Upper lobe of left lung (tissue), 6 donors: ENCODE data around the gene GRID1. TPM values are rescaled to one million over a fixed set of nuclear protein-coding genes. Genes with fewer than 3 reads are reported as not detected.

Experiments used
- ATAC-seq, 2 donors: fragments of 200-7000 bp; cut with Tn5 transposase; one replicate each; pipeline ENCODE4 v1.9.1; 2022; ENCODE audit warnings: mild to moderate bottlenecking in 2 of 2, moderate library complexity in 2 of 2; ENCODE audit not compliant: low FRiP score in 2 of 2
- DNase-seq, 2 donors: peaks; one replicate each; pipeline ENCODE4 v3.0.0-alpha.2; 2019 to 2020
- H3K27ac ChIP-seq, 4 donors: fragments of 200-600 bp; sonication (generic); one replicate each; pipeline ENCODE4 v1.5.1; 2016 to 2019
- H3K27me3 ChIP-seq, 4 donors: fragments of 200-600 bp; sonication (generic); one replicate each; pipeline ENCODE4 v1.5.1; 2017 to 2019
- H3K36me3 ChIP-seq, 4 donors: fragments of 200-600 bp; sonication (generic); one replicate each; pipeline ENCODE4 v1.5.1; 2016 to 2019
- H3K4me1 ChIP-seq, 4 donors: fragments of 200-600 bp; sonication (generic); one replicate each; pipeline ENCODE4 v1.5.1; 2018 to 2019
- H3K4me3 ChIP-seq, 4 donors: fragments of 200-600 bp; sonication (generic); one replicate each; pipeline ENCODE4 v1.5.1; 2017 to 2019; ENCODE audit warnings: mild to moderate bottlenecking in 2 of 4, moderate library complexity in 1 of 4
- H3K9me3 ChIP-seq, 4 donors: fragments of 200-600 bp; sonication (generic); one replicate each; pipeline ENCODE4 v1.5.1; 2018 to 2019
- EP300 ChIP-seq, 4 donors: sonication (generic); formaldehyde crosslinking; IDR thresholded peaks; one replicate each; pipeline ENCODE4 v1.5.1; 2017; ENCODE audit warnings: antibody characterized with exemption in 4 of 4, control low read depth in 2 of 4
- POLR2A ChIP-seq, 4 donors: fragments of 450-650 bp; IDR thresholded peaks; one replicate each; pipeline ENCODE4 v1.5.1; 2016 to 2017; ENCODE audit warnings: antibody characterized with exemption in 4 of 4, mild to moderate bottlenecking in 2 of 4
- POLR2AphosphoS5 ChIP-seq, 2 donors: sonication (generic); formaldehyde crosslinking; IDR thresholded peaks; one replicate each; pipeline ENCODE4 v1.5.1; 2017; ENCODE audit warnings: antibody characterized with exemption in 2 of 2
- WGBS, 2 donors: methylation state at CpG; one replicate each; pipeline ENCODE4 v1.1.5; 2017 to 2018; 5-methylcytosine and 5-hydroxymethylcytosine counted together
- total RNA-seq, 6 donors: library from RNA; depleted of rRNA in 4 of 6; stranded (reverse); fragments of >200 nt in 4 of 6; gene quantifications; one replicate each; pipeline versions ENCODE4 v1.1.0 to v1.2.1, GENCODE V29; 2016 to 2021
- TF ChIP-seq, protein P1 (sequence below), 6 experiments: fragments of 450-650 bp in 4 of 6; fragments of 200-600 bp in 2 of 6; sonication (generic) in 2 of 6; IDR thresholded peaks; one replicate each; pipeline ENCODE4 v1.5.1; 2016 to 2019; ENCODE audit warnings: antibody characterized with exemption in 6 of 6
- donor health status: DM: no; HTN: no; CAD: no; lungs with moderate emphysema.
- donor health status: DM: no; HTN: yes; CAD: no; lungs with severe emphysema.

Gene GRID1
- total RNA-seq, 6 donors from 2014 or later: 1.5 to 5.2 (median 3.2) TPM

DNA sequence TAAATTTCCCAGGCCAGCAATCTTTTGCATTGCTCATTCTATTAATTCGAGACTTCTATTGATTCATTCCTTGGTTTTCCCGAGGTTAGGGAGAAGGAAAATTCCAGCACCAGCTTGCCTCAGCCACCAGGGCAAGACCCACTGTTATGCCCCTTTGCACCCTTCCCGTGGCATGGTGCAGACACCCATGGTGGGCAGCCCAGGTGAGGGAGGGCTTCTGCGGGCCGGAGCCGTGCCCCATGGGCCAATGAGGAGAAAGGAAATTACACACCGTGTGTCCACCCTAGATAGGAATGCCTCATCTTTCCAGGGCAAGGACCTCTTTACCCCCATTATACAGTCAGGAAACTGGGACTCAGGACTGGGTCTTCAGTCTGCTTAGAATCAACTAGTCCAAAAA, 4.5 kb upstream of the GRID1 start:
- no peaks in the 10 kb centered on the region for H3K9me3 ChIP-seq
- WGBS, 2 donors: 81 to 82% methylated on average over 7 of the region's 7 CpGs

DNA sequence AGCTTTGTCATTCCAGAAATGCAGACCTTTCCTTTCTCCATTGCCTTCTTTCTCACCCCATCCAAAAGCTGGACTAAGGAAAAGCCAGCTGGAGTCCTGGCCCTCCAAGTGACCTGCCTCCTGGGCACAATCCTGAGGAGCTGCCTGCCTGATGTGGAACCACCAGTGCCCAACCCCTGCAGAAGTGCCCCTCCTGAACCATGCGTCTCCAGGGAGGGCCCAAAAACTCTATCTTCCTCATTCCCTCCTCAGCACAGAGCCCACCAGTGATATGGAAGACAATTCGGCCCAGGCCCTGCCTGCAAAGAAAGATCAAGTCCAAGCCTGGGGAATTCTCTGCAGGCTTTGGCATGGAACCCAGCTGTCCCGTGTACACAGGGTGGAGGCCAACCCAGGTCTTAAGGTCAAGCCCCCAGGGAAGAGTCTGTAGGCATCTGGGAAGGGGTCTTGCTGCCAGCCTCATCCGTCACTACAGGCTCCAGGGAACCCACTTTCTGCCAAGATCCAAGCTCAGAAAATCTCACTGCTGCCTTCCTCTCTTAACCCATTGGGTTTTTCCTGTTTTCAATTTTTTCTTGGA, 3.5 kb upstream of the GRID1 start:
- H3K27ac ChIP-seq: no peak overlapping the region
- no peaks in the 10 kb centered on the region for H3K36me3 ChIP-seq
- H3K9me3 ChIP-seq: no peaks in the 10 kb centered on the region
- 77 to 100% methylated on average over 2 to 3 of the region's 4 CpGs for WGBS, 2 donors
- H3K27me3 ChIP-seq: peaks cover 2 to 30% (median 18%) of the 10 kb centered on the region in 4 donors
- no peak overlapping the region for H3K4me3 ChIP-seq
- H3K4me1 ChIP-seq: peaks cover 21 to 26% (median 23%) of the 10 kb centered on the region in 4 donors
- ATAC-seq (no peak), DNase-seq (peak in 1 of 2 donors; percentile 8)
- TF ChIP-seq POLR2AphosphoS5 (IDR thresholded peaks at IDR 0.05) (no peak), POLR2A (IDR thresholded peaks at IDR 0.05) (no peak), EP300 (IDR thresholded peaks at IDR 0.05) (no peak)
- TF ChIP-seq, protein P1, sequence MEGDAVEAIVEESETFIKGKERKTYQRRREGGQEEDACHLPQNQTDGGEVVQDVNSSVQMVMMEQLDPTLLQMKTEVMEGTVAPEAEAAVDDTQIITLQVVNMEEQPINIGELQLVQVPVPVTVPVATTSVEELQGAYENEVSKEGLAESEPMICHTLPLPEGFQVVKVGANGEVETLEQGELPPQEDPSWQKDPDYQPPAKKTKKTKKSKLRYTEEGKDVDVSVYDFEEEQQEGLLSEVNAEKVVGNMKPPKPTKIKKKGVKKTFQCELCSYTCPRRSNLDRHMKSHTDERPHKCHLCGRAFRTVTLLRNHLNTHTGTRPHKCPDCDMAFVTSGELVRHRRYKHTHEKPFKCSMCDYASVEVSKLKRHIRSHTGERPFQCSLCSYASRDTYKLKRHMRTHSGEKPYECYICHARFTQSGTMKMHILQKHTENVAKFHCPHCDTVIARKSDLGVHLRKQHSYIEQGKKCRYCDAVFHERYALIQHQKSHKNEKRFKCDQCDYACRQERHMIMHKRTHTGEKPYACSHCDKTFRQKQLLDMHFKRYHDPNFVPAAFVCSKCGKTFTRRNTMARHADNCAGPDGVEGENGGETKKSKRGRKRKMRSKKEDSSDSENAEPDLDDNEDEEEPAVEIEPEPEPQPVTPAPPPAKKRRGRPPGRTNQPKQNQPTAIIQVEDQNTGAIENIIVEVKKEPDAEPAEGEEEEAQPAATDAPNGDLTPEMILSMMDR (IDR thresholded peaks at IDR 0.05): no peak

More for the DNA sequence above, 4.5 kb upstream of the GRID1 start:
- no peak overlapping the region for H3K4me3 ChIP-seq
- peaks cover 2 to 19% (median 10%) of the 10 kb centered on the region in 4 donors for H3K27me3 ChIP-seq
- ATAC-seq (no peak), DNase-seq (no peak)
- no peak for TF ChIP-seq POLR2A (IDR thresholded peaks at IDR 0.05)
- TF ChIP-seq EP300 (IDR thresholded peaks at IDR 0.05): no peak
- no peak for TF ChIP-seq POLR2AphosphoS5 (IDR thresholded peaks at IDR 0.05)
- TF ChIP-seq, protein P1 (IDR thresholded peaks at IDR 0.05): no peak
- no peak overlapping the region for H3K27ac ChIP-seq
- peaks cover 11 to 16% (median 13%) of the 10 kb centered on the region in 4 donors for H3K4me1 ChIP-seq
- no peaks in the 10 kb centered on the region for H3K36me3 ChIP-seq

DNA sequence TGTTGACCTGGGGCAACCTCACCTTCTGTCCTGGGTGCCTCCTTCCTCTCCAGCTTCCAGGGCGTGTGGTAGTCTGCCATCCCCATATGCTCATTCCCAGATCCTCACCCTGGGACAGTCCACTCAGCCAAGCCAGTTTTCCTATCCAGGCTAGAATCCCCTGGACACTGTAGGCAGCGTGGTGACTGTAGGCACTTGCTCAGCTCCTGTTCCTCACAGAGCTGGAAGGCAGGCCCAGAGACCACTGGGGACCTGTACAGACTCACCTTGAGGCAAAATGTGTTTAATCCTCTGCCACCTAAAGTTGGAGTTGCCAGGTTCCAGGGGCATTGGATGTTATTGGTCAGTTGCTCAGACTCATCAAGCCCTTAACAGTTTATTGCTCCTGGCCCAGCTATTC, 2.4 kb upstream of the GRID1 start:
- WGBS, 2 donors: 91 to 100% methylated on average over 1 to 2 of the region's 2 CpGs
- peaks cover 28 to 37% (median 30%) of the 10 kb centered on the region in 4 donors for H3K4me1 ChIP-seq
- H3K9me3 ChIP-seq: no peaks in the 10 kb centered on the region
- no peaks in the 10 kb centered on the region for H3K36me3 ChIP-seq
- peak in 1 of 2 donors; percentile 4 for DNase-seq
- no peak for ATAC-seq
- peaks cover 2 to 41% (median 24%) of the 10 kb centered on the region in 4 donors for H3K27me3 ChIP-seq
- TF ChIP-seq POLR2AphosphoS5 (IDR thresholded peaks at IDR 0.05) (no peak), POLR2A (IDR thresholded peaks at IDR 0.05) (no peak), EP300 (IDR thresholded peaks at IDR 0.05) (no peak)
- TF ChIP-seq, protein P1 (IDR thresholded peaks at IDR 0.05): no peak
- no peak overlapping the region for H3K4me3 ChIP-seq
- H3K27ac ChIP-seq: no peak overlapping the region

DNA sequence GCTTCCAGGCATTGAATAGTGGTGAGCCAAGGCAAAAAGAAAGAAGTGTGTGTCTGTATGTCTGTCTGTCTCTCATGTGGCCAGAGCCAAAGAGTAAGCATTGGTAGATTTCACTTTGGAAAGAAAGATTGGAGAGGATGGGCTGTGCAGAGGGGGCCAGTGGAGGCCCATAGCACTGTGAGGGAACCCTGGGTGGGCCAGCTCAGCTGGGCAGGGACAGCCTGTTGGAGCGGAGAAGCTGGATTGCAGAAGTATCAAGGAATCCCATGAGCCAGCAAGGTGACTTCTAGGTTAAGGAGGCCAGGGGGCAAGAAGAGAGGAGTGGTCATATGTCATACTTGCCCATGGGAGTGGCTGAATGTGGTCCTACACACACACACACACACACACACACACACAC, 1.5 kb upstream of the GRID1 start:
- no peak overlapping the region for H3K27ac ChIP-seq
- DNase-seq: peak in 1 of 2 donors; percentile 6
- no peaks in the 10 kb centered on the region for H3K36me3 ChIP-seq
- TF ChIP-seq POLR2A (IDR thresholded peaks at IDR 0.05) (no peak), EP300 (IDR thresholded peaks at IDR 0.05) (no peak), POLR2AphosphoS5 (IDR thresholded peaks at IDR 0.05) (no peak)
- TF ChIP-seq, protein P1 (IDR thresholded peaks at IDR 0.05): no peak
- H3K9me3 ChIP-seq: no peaks in the 10 kb centered on the region
- peaks cover 34 to 47% (median 38%) of the 10 kb centered on the region in 4 donors for H3K4me1 ChIP-seq
- ATAC-seq: no peak
- H3K4me3 ChIP-seq: no peak overlapping the region
- WGBS, 2 donors: 77 to 85% methylated on average over 1 of the region's 1 CpG
- H3K27me3 ChIP-seq: peaks cover 2 to 50% (median 28%) of the 10 kb centered on the region in 4 donors
